Gastrocnemius medialis (tissue), 4 donors: ENCODE measurements around the gene CDC42. TPM values are rescaled to one million over a fixed set of nuclear protein-coding genes. Genes with fewer than 3 reads are reported as not detected.

Experiments used
- ATAC-seq, 2 donors: fragments of 150-250 bp; one replicate each; pipeline ENCODE4 v1.9.1; 2016
- DNase-seq, 2 donors: peaks; one replicate each; pipeline ENCODE4 v3.0.0-alpha.2; 2019
- H3K27ac ChIP-seq, 4 donors: fragments of 200-600 bp; sonication (generic); 1 replicate in 1 of 4; 2 replicates in 3 of 4; pipeline ENCODE4 v1.5.1; 2016 to 2018; ENCODE audit warnings: mild to moderate bottlenecking in 2 of 4, moderate library complexity in 1 of 4
- H3K27me3 ChIP-seq, 3 donors: fragments of 200-600 bp; sonication (generic) in 2 of 3; 1 replicate in 1 of 3; 2 replicates in 2 of 3; pipeline versions ENCODE4 v1.5.1 to v1.6.0; 2016 to 2019; ENCODE audit warnings: mild to moderate bottlenecking in 1 of 3, moderate library complexity in 1 of 3
- H3K36me3 ChIP-seq, 2 donors: fragments of 200-600 bp; sonication (generic) in 1 of 2; one replicate each; pipeline ENCODE4 v1.5.1; 2017 to 2018
- H3K4me1 ChIP-seq, 2 donors: fragments of 200-600 bp; sonication (generic) in 1 of 2; one replicate each; pipeline ENCODE4 v1.5.1; 2016 to 2017; ENCODE audit warnings: mild to moderate bottlenecking in 2 of 2
- H3K4me3 ChIP-seq, 4 donors: fragments of 200-600 bp; sonication (generic) in 3 of 4; 1 replicate in 1 of 4; 2 replicates in 3 of 4; pipeline ENCODE4 v1.5.1; 2016 to 2019; ENCODE audit warnings: mild to moderate bottlenecking in 2 of 4
- H3K9me3 ChIP-seq, 3 donors: fragments of 200-600 bp; sonication (generic) in 2 of 3; 1 replicate in 1 of 3; 2 replicates in 2 of 3; pipeline ENCODE4 v1.5.1; 2016 to 2019
- CTCF ChIP-seq, 5 experiments: fragments of 450-650 bp in 3 of 5; fragments of 200-600 bp in 2 of 5; sonication (generic) in 2 of 5; IDR thresholded peaks in 4 of 5; conservative IDR thresholded peaks in 1 of 5; 1 replicate in 4 of 5; 2 replicates in 1 of 5; pipeline ENCODE4 v1.5.1; 2016 to 2019; ENCODE audit warnings: antibody characterized with exemption in 5 of 5, mild to moderate bottlenecking in 3 of 5, moderate library complexity in 3 of 5
- POLR2A ChIP-seq, 2 donors: fragments of 450-650 bp; IDR thresholded peaks; one replicate each; pipeline ENCODE4 v1.6.1; 2017; ENCODE audit warnings: antibody characterized with exemption in 2 of 2, mild to moderate bottlenecking in 2 of 2, moderate library complexity in 2 of 2
- in situ Hi-C, 4 donors: fragments of 200-750 bp; cut with MboI; loops; one replicate each; pipeline versions ENCODE4 v1.15.0 to v1.8.0; 2017; ENCODE audit warnings: low sequenced_read_pairs in 4 of 4
- intact Hi-C: fragments of 100-400 bp; cut with DNase I; formaldehyde crosslinking; loops from one replicate; pipeline ENCODE4 v1.15.1; 2023; ENCODE audit warnings: low total_unique reads
- total RNA-seq, 4 donors: library from RNA; depleted of rRNA; stranded (reverse); fragments of >200 nt; gene quantifications; one replicate each; pipeline versions ENCODE4 v1.1.0 to v1.2.3, GENCODE V29; 2016

The CDC42 gene
- total RNA-seq, 4 donors from 2014 or later, result 77.0 to 111 (median 108) TPM

GRCh38 chr1:22114083-22115012 lies 61.8 kb downstream of the CDC42 start:
- H3K4me1 ChIP-seq, result peaks cover 7% of the 10 kb centered on the region in 2 donors
- DNase-seq (peak in 1 of 2 donors; percentile 10), ATAC-seq (no peak)
- H3K4me3 ChIP-seq, result no peak overlapping the region
- in situ Hi-C loops (loop anchor here in 2 of 4 donors (25.0 kb wide), 2 partner anchors 298 to 523 kb away; partner anchors contain the start of genes C1QA (in 2 of the 2) and C1QC (in 2 of the 2)), intact Hi-C loops (no loop called here)
- H3K9me3 ChIP-seq, result no peaks in the 10 kb centered on the region
- no peaks in the 10 kb centered on the region for H3K36me3 ChIP-seq
- TF ChIP-seq CTCF (IDR thresholded peaks at IDR 0.05 in 4 of 5, conservative IDR thresholded peaks at IDR 0.05 in 1 of 5), result no peak
- TF ChIP-seq POLR2A (IDR thresholded peaks at IDR 0.05), result no peak
- no peaks in the 10 kb centered on the region for H3K27me3 ChIP-seq
- no peak overlapping the region for H3K27ac ChIP-seq

- no peaks in the 10 kb centered on the region for H3K9me3 ChIP-seq
- ATAC-seq (no peak), DNase-seq (peak in 1 of 2 donors; percentile 7)
- peaks cover 7% of the 10 kb centered on the region in 2 donors for H3K4me1 ChIP-seq
- no peak overlapping the region for H3K4me3 ChIP-seq
- intact Hi-C loops (no loop called here), in situ Hi-C loops (loop anchor here in 2 of 4 donors (25.0 kb wide), 2 partner anchors 297 to 522 kb away; partner anchors contain the start of genes C1QA (in 2 of the 2) and C1QC (in 2 of the 2))
- no peaks in the 10 kb centered on the region for H3K36me3 ChIP-seq
- no peaks in the 10 kb centered on the region for H3K27me3 ChIP-seq
- H3K27ac ChIP-seq, result no peak overlapping the region
- TF ChIP-seq CTCF (IDR thresholded peaks at IDR 0.05 in 4 of 5, conservative IDR thresholded peaks at IDR 0.05 in 1 of 5) (no peak), POLR2A (IDR thresholded peaks at IDR 0.05) (no peak)
Measured at GRCh38 chr1:22115286-22115685, 62.8 kb downstream of the CDC42 start.

GRCh38 chr1:22117238-22117637 lies 64.7 kb downstream of the CDC42 start:
- Histone ChIP-seq H3K36me3 (no peaks in the 10 kb centered on the region), H3K4me3 (no peak overlapping the region), H3K27me3 (no peaks in the 10 kb centered on the region), H3K9me3 (no peaks in the 10 kb centered on the region), H3K4me1 (peaks cover 1 to 7% of the 10 kb centered on the region in 2 donors), H3K27ac (no peak overlapping the region)
- no peak for TF ChIP-seq CTCF (IDR thresholded peaks at IDR 0.05 in 4 of 5, conservative IDR thresholded peaks at IDR 0.05 in 1 of 5)
- no peak for TF ChIP-seq POLR2A (IDR thresholded peaks at IDR 0.05)
- intact Hi-C loops, result no loop called here
- in situ Hi-C loops, result loop anchor here in 2 of 4 donors (25.0 kb wide), 2 partner anchors 295 to 520 kb away; partner anchors contain the start of genes C1QA (in 2 of the 2) and C1QC (in 2 of the 2)
- DNase-seq (peak in 1 of 2 donors; percentile 8), ATAC-seq (no peak)

GRCh38 chr1:22117851-22118250 lies 65.3 kb downstream of the CDC42 start:
- no peak for ATAC-seq
- Histone ChIP-seq H3K9me3 (no peaks in the 10 kb centered on the region), H3K27me3 (no peaks in the 10 kb centered on the region), H3K4me3 (no peak overlapping the region), H3K4me1 (peaks cover 0 to 7% of the 10 kb centered on the region in 2 donors), H3K27ac (no peak overlapping the region), H3K36me3 (no peaks in the 10 kb centered on the region)
- DNase-seq, result peak in 1 of 2 donors; percentile 6
- no peak for TF ChIP-seq CTCF (IDR thresholded peaks at IDR 0.05 in 4 of 5, conservative IDR thresholded peaks at IDR 0.05 in 1 of 5)
- TF ChIP-seq POLR2A (IDR thresholded peaks at IDR 0.05), result no peak
- in situ Hi-C loops, result loop anchor here in 2 of 4 donors (25.0 kb wide), 2 partner anchors 294 to 519 kb away; partner anchors contain the start of genes C1QA (in 2 of the 2) and C1QC (in 2 of the 2)
- intact Hi-C loops, result no loop called here
